ENCODE measurements around the gene CUBN.

Gene CUBN
- total RNA-seq, result 18.6 to 27.6 (median 22.7) reads per million in 3 donors

DNA sequence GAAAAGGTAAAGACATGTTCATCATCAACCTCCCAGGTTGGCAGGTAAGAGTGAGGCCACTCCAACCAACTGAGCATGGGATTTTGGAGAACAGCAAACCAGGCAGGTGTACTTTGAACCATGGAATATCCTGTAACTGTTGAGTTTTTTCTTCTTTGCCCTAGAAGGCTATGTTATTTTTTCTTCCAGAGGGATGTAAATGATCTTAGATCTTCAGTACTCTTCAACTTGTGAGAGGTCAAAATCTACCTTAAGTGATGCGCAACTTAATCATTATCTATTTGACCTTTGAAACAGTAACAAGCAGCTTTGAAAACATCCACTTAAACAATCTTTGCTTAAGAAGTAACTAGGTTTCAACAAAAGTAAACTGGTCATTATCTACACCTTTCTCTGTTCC, at the start of gene CUBN:
TSS of gene CUBN (minus strand) at position 71 of the 400 bp plus-strand sequence. CDS start at position 25, 46 bp downstream.
- DNase-seq, result no peak
- no peak within 1 kb of the TSS for H3K4me3 ChIP-seq (ENCODE audit: insufficient read depth, low read depth, low read length, poor library complexity, severe bottlenecking)
- H3K36me3 ChIP-seq (ENCODE audit: control insufficient read depth, insufficient read depth, low read length), result no peaks in the 10 kb centered on the region
- H3K4me1 ChIP-seq (ENCODE audit: control insufficient read depth, insufficient read depth, low read length, poor library complexity, severe bottlenecking), result no peaks in the 10 kb centered on the region
- no peaks in the 10 kb centered on the region for H3K9me3 ChIP-seq (ENCODE audit: control insufficient read depth, low read length)
- H3K27me3 ChIP-seq (replicated peaks; ENCODE audit: control insufficient read depth, insufficient read depth, low read length, poor library complexity, severe bottlenecking), result no peaks in the 10 kb centered on the region
- no peak within 1 kb of the TSS for H3K27ac ChIP-seq (ENCODE audit: insufficient read depth, low read length, poor library complexity, severe bottlenecking)

DNA sequence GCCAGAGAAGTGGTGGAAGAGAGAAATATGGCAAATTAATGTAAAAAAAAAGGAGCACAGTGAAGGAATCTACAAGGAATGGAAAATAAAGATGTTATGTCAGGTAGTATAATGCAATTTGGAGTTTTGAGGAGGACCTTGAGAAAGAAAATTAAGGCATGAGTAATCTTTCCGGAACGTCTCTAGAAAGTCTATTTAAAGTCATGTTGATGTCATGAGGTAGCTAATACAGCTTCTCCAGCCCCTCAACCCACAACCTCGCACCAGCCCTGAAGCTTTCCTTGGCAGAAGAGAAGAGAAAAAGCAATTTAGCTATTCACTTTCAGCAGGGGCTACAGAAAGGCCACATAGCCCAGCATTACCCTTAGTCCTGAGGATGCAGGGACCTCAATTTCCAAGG, 49.4 kb upstream of the CUBN start:
- H3K9me3 ChIP-seq (ENCODE audit: control insufficient read depth, low read length), result no peaks in the 10 kb centered on the region
- H3K27ac ChIP-seq (ENCODE audit: insufficient read depth, low read length, poor library complexity, severe bottlenecking), result no peak overlapping the region
- DNase-seq, result no peak
- H3K27me3 ChIP-seq (replicated peaks; ENCODE audit: control insufficient read depth, insufficient read depth, low read length, poor library complexity, severe bottlenecking), result no peaks in the 10 kb centered on the region
- no peaks in the 10 kb centered on the region for H3K36me3 ChIP-seq (ENCODE audit: control insufficient read depth, insufficient read depth, low read length)
- H3K4me3 ChIP-seq (ENCODE audit: insufficient read depth, low read depth, low read length, poor library complexity, severe bottlenecking), result no peak overlapping the region
- H3K4me1 ChIP-seq (ENCODE audit: control insufficient read depth, insufficient read depth, low read length, poor library complexity, severe bottlenecking), result no peaks in the 10 kb centered on the region

DNA sequence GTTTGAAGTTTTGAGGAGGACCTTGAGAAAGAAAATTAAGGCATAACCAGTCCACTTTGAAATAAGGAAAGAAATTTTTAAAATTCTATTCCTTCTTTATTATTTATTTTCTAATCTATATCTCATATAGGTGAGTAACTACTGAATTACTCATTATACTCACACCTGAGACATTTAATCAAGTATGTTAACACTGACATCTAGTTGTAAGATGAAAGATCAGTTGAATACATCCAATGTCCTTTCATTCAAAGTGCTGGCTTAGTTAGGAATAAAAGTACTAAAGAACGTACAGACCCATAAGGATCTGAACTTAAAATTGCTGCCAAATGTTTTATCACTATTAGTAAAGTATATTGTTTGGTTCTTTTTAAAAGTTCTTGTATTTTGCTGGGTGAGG, 48.4 kb upstream of the CUBN start:
- DNase-seq, result no peak

DNA sequence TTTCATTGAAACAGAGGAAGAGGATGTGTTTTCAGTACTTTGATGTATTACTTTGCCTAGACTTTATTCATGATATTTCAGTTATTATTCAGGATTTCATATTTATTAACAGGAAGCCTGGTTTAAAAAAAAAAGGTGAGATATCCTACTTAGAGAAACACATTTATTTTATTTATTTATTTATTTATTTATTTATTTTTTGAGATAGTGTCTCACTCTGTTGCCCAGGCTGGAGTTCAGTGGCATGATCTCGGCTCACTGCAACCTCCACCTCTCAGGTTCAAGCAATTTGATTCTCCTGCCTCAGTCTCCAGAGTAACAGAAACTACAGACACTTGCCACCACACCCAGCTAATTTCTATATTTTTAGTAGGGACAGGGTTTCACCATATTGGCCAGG, 47.4 kb upstream of the CUBN start:
- Histone ChIP-seq H3K27me3 (replicated peaks; ENCODE audit: control insufficient read depth, insufficient read depth, low read length, poor library complexity, severe bottlenecking) (no peaks in the 10 kb centered on the region), H3K36me3 (ENCODE audit: control insufficient read depth, insufficient read depth, low read length) (no peaks in the 10 kb centered on the region), H3K4me1 (ENCODE audit: control insufficient read depth, insufficient read depth, low read length, poor library complexity, severe bottlenecking) (no peaks in the 10 kb centered on the region), H3K4me3 (ENCODE audit: insufficient read depth, low read depth, low read length, poor library complexity, severe bottlenecking) (no peak overlapping the region), H3K9me3 (ENCODE audit: control insufficient read depth, low read length) (no peaks in the 10 kb centered on the region), H3K27ac (ENCODE audit: insufficient read depth, low read length, poor library complexity, severe bottlenecking) (no peak overlapping the region)
- no peak for DNase-seq

More for the DNA sequence above, 48.4 kb upstream of the CUBN start:
- Histone ChIP-seq H3K27me3 (replicated peaks; ENCODE audit: control insufficient read depth, insufficient read depth, low read length, poor library complexity, severe bottlenecking) (no peaks in the 10 kb centered on the region), H3K4me1 (ENCODE audit: control insufficient read depth, insufficient read depth, low read length, poor library complexity, severe bottlenecking) (no peaks in the 10 kb centered on the region), H3K36me3 (ENCODE audit: control insufficient read depth, insufficient read depth, low read length) (no peaks in the 10 kb centered on the region), H3K9me3 (ENCODE audit: control insufficient read depth, low read length) (no peaks in the 10 kb centered on the region), H3K4me3 (ENCODE audit: insufficient read depth, low read depth, low read length, poor library complexity, severe bottlenecking) (no peak overlapping the region), H3K27ac (ENCODE audit: insufficient read depth, low read length, poor library complexity, severe bottlenecking) (no peak overlapping the region)

DNA sequence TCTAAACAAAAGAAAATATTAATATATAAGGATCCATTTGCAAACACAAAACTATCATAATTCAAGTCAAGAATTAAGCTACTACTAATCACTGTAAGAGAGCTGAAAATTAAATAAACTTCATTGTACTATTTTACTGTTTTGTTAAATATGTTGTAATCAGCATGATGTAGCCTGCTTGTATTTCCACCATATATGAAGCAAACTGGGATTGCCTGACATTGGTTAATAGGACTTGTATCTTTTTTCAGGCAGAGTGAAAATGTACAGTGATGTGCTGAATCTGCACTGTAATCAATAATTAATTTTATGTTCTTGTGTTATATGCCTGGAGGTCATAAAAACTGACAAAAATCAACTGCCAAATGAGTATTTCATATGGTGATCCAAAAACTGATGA, 46.5 kb upstream of the CUBN start:
- H3K4me3 ChIP-seq (ENCODE audit: insufficient read depth, low read depth, low read length, poor library complexity, severe bottlenecking), result no peak overlapping the region
- DNase-seq, result no peak
- H3K36me3 ChIP-seq (ENCODE audit: control insufficient read depth, insufficient read depth, low read length), result peaks cover 5% of the 10 kb centered on the region
- no peaks in the 10 kb centered on the region for H3K27me3 ChIP-seq (replicated peaks; ENCODE audit: control insufficient read depth, insufficient read depth, low read length, poor library complexity, severe bottlenecking)
- H3K9me3 ChIP-seq (ENCODE audit: control insufficient read depth, low read length), result no peaks in the 10 kb centered on the region
- H3K27ac ChIP-seq (ENCODE audit: insufficient read depth, low read length, poor library complexity, severe bottlenecking), result no peak overlapping the region
- no peaks in the 10 kb centered on the region for H3K4me1 ChIP-seq (ENCODE audit: control insufficient read depth, insufficient read depth, low read length, poor library complexity, severe bottlenecking)

DNA sequence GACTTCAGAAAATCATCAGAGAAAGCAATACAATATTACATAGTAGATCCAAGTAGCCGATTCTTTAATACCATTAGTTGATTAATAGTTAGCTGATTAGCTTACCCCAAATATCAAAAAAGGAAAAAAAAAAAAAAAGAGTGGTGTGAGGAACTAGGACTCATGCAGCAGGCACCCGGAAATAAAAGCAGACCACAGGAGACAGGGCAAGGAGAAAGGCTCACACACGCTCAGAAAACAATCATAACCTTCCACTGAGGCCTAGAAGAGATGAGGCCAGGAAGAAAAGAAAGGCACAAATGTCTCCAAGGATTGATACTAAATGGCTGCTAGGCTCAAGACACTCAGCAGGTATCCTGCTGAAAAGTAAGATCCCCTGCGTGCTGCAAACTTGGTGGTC, 45.9 kb upstream of the CUBN start:
- no peaks in the 10 kb centered on the region for H3K4me1 ChIP-seq (ENCODE audit: control insufficient read depth, insufficient read depth, low read length, poor library complexity, severe bottlenecking)
- H3K36me3 ChIP-seq (ENCODE audit: control insufficient read depth, insufficient read depth, low read length), result peaks cover 5% of the 10 kb centered on the region
- H3K27ac ChIP-seq (ENCODE audit: insufficient read depth, low read length, poor library complexity, severe bottlenecking), result no peak overlapping the region
- no peak for DNase-seq
- H3K27me3 ChIP-seq (replicated peaks; ENCODE audit: control insufficient read depth, insufficient read depth, low read length, poor library complexity, severe bottlenecking), result no peaks in the 10 kb centered on the region
- H3K4me3 ChIP-seq (ENCODE audit: insufficient read depth, low read depth, low read length, poor library complexity, severe bottlenecking), result no peak overlapping the region
- H3K9me3 ChIP-seq (ENCODE audit: control insufficient read depth, low read length), result no peaks in the 10 kb centered on the region

DNA sequence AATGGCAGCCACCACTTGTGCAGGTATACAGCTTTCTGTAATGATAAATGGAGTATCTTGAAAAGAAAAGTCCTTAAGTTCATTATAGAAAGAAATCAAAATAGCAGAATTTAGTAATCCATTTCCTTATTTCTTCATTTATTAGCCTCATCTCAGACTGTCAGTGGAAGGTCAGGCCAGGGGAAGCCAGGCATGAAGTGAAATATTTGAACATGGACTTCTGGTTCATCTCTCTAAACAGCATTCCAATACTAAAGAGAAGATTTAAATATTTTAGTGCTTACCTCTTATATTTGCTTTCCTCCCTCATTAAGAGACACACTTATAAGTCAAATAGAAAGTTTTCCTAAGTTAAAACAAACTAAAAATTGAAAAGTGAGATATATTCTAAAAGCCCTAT, 45.0 kb upstream of the CUBN start:
- Histone ChIP-seq H3K27me3 (replicated peaks; ENCODE audit: control insufficient read depth, insufficient read depth, low read length, poor library complexity, severe bottlenecking) (no peaks in the 10 kb centered on the region), H3K27ac (ENCODE audit: insufficient read depth, low read length, poor library complexity, severe bottlenecking) (no peak overlapping the region), H3K36me3 (ENCODE audit: control insufficient read depth, insufficient read depth, low read length) (peaks cover 5% of the 10 kb centered on the region), H3K9me3 (ENCODE audit: control insufficient read depth, low read length) (no peaks in the 10 kb centered on the region), H3K4me1 (ENCODE audit: control insufficient read depth, insufficient read depth, low read length, poor library complexity, severe bottlenecking) (no peaks in the 10 kb centered on the region), H3K4me3 (ENCODE audit: insufficient read depth, low read depth, low read length, poor library complexity, severe bottlenecking) (no peak overlapping the region)
- no peak for DNase-seq

DNA sequence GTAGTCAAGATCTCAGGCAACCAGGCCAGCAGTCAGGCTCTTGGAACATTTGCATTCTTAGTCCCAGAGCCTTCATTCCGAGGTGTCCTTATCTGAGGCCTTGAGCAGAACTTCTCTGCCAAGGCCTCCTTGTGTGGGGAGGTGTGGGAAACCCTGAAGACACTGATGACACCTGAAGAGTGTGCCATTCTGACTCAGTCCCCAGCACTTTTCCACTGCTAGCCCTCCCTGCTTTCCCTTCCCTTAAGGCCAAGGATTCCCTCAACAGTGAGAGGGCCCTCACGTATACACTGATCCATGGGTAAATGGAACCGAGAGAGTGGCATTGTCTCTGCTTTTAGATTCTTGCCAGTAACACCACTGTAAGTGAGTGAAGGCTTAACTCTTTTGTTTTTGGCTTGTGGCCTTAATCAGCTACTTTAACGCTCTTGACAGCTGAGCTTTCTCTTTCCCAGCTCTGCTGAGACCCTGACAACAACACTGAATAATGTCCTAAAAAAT, 41.6 kb upstream of the CUBN start:
- DNase-seq, result no peak
- H3K27ac ChIP-seq (ENCODE audit: insufficient read depth, low read length, poor library complexity, severe bottlenecking), result no peak overlapping the region
- H3K4me1 ChIP-seq (ENCODE audit: control insufficient read depth, insufficient read depth, low read length, poor library complexity, severe bottlenecking), result no peaks in the 10 kb centered on the region
- H3K9me3 ChIP-seq (ENCODE audit: control insufficient read depth, low read length), result no peaks in the 10 kb centered on the region
- peaks cover 5% of the 10 kb centered on the region for H3K36me3 ChIP-seq (ENCODE audit: control insufficient read depth, insufficient read depth, low read length)
- H3K27me3 ChIP-seq (replicated peaks; ENCODE audit: control insufficient read depth, insufficient read depth, low read length, poor library complexity, severe bottlenecking), result no peaks in the 10 kb centered on the region
- no peak overlapping the region for H3K4me3 ChIP-seq (ENCODE audit: insufficient read depth, low read depth, low read length, poor library complexity, severe bottlenecking)

DNA sequence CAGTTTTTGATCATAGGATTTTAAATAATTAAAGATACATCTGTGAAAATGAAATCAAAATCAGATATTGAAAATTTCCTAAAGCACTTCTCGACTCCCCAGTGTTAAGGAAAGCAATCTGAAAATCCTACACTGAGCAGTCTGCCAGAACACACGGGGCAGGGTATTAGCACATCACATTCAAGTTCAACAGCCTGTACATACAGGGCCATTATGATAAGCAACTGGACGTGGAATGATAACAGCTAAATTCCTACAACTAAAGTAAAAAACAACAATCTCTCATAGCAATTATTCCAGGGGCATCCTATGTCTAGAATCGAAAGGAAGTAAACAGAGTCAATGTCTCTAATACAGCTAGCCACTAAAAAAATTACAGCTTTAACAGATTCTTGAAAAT, 40.2 kb upstream of the CUBN start:
- Histone ChIP-seq H3K4me1 (ENCODE audit: control insufficient read depth, insufficient read depth, low read length, poor library complexity, severe bottlenecking) (no peaks in the 10 kb centered on the region), H3K36me3 (ENCODE audit: control insufficient read depth, insufficient read depth, low read length) (peaks cover 5% of the 10 kb centered on the region), H3K27me3 (replicated peaks; ENCODE audit: control insufficient read depth, insufficient read depth, low read length, poor library complexity, severe bottlenecking) (no peaks in the 10 kb centered on the region), H3K9me3 (ENCODE audit: control insufficient read depth, low read length) (no peaks in the 10 kb centered on the region), H3K27ac (ENCODE audit: insufficient read depth, low read length, poor library complexity, severe bottlenecking) (no peak overlapping the region), H3K4me3 (ENCODE audit: insufficient read depth, low read depth, low read length, poor library complexity, severe bottlenecking) (no peak overlapping the region)
- no peak for DNase-seq

DNA sequence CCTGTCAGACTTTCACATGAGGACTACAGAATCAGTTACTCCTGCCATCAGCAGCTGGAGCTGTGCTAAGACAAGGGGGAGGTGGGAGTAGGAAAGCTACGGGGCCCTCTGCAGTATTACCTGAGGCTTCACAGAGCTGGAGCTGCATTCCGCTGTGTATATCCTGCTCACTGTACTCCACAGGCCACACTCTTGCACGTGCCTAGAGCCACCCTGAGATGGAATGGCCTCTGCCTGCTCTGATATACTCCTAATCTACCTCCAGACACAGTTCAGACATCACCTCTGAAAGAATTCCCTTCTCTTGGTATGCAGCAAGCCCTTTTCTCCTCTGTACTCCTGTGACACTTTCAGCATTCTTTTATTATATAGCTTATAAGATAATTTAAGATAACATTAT, 37.1 kb upstream of the CUBN start:
- Histone ChIP-seq H3K4me3 (ENCODE audit: insufficient read depth, low read depth, low read length, poor library complexity, severe bottlenecking) (no peak overlapping the region), H3K36me3 (ENCODE audit: control insufficient read depth, insufficient read depth, low read length) (peaks cover 5% of the 10 kb centered on the region), H3K9me3 (ENCODE audit: control insufficient read depth, low read length) (no peaks in the 10 kb centered on the region), H3K27me3 (replicated peaks; ENCODE audit: control insufficient read depth, insufficient read depth, low read length, poor library complexity, severe bottlenecking) (no peaks in the 10 kb centered on the region), H3K4me1 (ENCODE audit: control insufficient read depth, insufficient read depth, low read length, poor library complexity, severe bottlenecking) (no peaks in the 10 kb centered on the region), H3K27ac (ENCODE audit: insufficient read depth, low read length, poor library complexity, severe bottlenecking) (no peak overlapping the region)
- no peak for DNase-seq

DNA sequence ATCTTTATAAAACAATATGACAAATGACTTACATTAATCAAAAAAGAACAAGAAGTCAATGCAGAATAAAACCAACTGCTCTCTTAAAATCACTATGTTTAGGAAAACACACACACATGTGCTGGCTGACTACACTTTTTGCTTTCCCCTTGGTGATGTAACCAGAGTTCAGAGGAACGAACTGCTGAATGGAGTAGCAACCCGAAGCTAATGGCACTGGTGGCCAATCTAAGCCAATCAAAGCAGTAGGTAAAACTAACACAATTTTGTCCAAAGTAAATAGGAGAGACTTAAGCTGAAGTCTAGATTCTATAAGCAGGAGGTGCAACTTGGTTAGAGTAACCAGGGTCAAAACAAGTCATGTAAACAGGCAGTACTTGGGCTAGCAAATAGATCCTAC, 33.2 kb upstream of the CUBN start:
- Histone ChIP-seq H3K4me3 (ENCODE audit: insufficient read depth, low read depth, low read length, poor library complexity, severe bottlenecking) (no peak overlapping the region), H3K27me3 (replicated peaks; ENCODE audit: control insufficient read depth, insufficient read depth, low read length, poor library complexity, severe bottlenecking) (no peaks in the 10 kb centered on the region), H3K4me1 (ENCODE audit: control insufficient read depth, insufficient read depth, low read length, poor library complexity, severe bottlenecking) (no peaks in the 10 kb centered on the region), H3K27ac (ENCODE audit: insufficient read depth, low read length, poor library complexity, severe bottlenecking) (no peak overlapping the region), H3K36me3 (ENCODE audit: control insufficient read depth, insufficient read depth, low read length) (no peaks in the 10 kb centered on the region), H3K9me3 (ENCODE audit: control insufficient read depth, low read length) (no peaks in the 10 kb centered on the region)
- no peak for DNase-seq

Data from effector memory CD4-positive, alpha-beta T cell (primary cell).